Subcutaneous abdominal adipose tissue (tissue), 5 donors: ENCODE measurements around the gene BTBD6.
"Not testable (repeated sequence)": the region's sequence is repeated elsewhere in the genome, so short reads cannot be mapped to it uniquely, and the experiment has no call there.

Source experiments
- H3K27ac ChIP-seq: one replicate; pipeline ENCODE4 v1.7.0; 2013; ENCODE audit warnings: low read depth, mild to moderate bottlenecking, inconsistent platforms, low read length, moderate library complexity
- H3K27me3 ChIP-seq, 5 donors: one replicate each; pipeline ENCODE4 v1.7.0; 2013; ENCODE audit warnings: low read length in 5 of 5, inconsistent platforms in 1 of 5; ENCODE audit not compliant: control insufficient read depth in 5 of 5, insufficient read depth in 4 of 5
- H3K36me3 ChIP-seq, 5 donors: one replicate each; pipeline ENCODE4 v1.7.0; 2013; ENCODE audit warnings: low read length in 5 of 5; ENCODE audit not compliant: control insufficient read depth in 5 of 5, insufficient read depth in 5 of 5
- H3K4me1 ChIP-seq, 5 donors: one replicate each; pipeline ENCODE4 v1.7.0; 2013; ENCODE audit warnings: low read length in 5 of 5, mild to moderate bottlenecking in 3 of 5, moderate library complexity in 1 of 5; ENCODE audit not compliant: control insufficient read depth in 5 of 5, insufficient read depth in 5 of 5
- H3K4me3 ChIP-seq, 5 donors: one replicate each; pipeline ENCODE4 v1.7.0; 2013; ENCODE audit warnings: low read length in 5 of 5, low read depth in 1 of 5
- H3K9ac ChIP-seq, 5 donors: one replicate each; pipeline ENCODE4 v1.7.0; 2013; ENCODE audit warnings: low read length in 5 of 5, mild to moderate bottlenecking in 4 of 5, moderate library complexity in 3 of 5
- H3K9me3 ChIP-seq, 5 donors: one replicate each; pipeline ENCODE4 v1.7.0; 2013; ENCODE audit warnings: low read length in 5 of 5; ENCODE audit not compliant: control insufficient read depth in 5 of 5
- donor health status: healthy.
- donor health status: healthy.
- donor health status: healthy.
- donor health status: healthy.
- donor health status: healthy.

Gene BTBD6

GRCh38 chr14:105287249-105288102, 39.1 kb downstream of the BTBD6 start:
- Histone ChIP-seq H3K4me3 (no peak overlapping the region), H3K36me3 (peaks cover 0 to 6% (median 0%) of the 10 kb centered on the region in 5 donors), H3K27me3 (no peaks in the 10 kb centered on the region), H3K4me1 (peaks cover under 1 to 54% (median 34%) of the 10 kb centered on the region in 5 donors), H3K27ac (no peak overlapping the region), H3K9ac (peak overlapping the region in 1 of 5 donors; percentile 43), H3K9me3 (no peaks in the 10 kb centered on the region)

GRCh38 chr14:105288936-105289335, 40.6 kb downstream of the BTBD6 start:
- not testable (repeated sequence) for H3K27me3 ChIP-seq, H3K36me3 ChIP-seq, H3K4me3 ChIP-seq, H3K9me3 ChIP-seq, H3K9ac ChIP-seq, H3K27ac ChIP-seq
- peaks cover 3 to 65% (median 49%) of the 10 kb centered on the region in 5 donors for H3K4me1 ChIP-seq

- H3K4me1 ChIP-seq: peaks cover 5 to 59% (median 43%) of the 10 kb centered on the region in 5 donors
- H3K9ac ChIP-seq: no peak overlapping the region
- peaks cover 0 to 3% (median 0%) of the 10 kb centered on the region in 5 donors for H3K36me3 ChIP-seq
- no peaks in the 10 kb centered on the region for H3K9me3 ChIP-seq
- no peak overlapping the region for H3K4me3 ChIP-seq
- H3K27ac ChIP-seq: no peak overlapping the region
- H3K27me3 ChIP-seq: no peaks in the 10 kb centered on the region
Observed at GRCh38 chr14:105290621-105291346, 42.5 kb downstream of the BTBD6 start.

GRCh38 chr14:105292826-105293711, 44.7 kb downstream of the BTBD6 start:
- peak overlapping the region in 3 of 5 donors; percentile 35 to 66 (median 62) for H3K9ac ChIP-seq
- no peaks in the 10 kb centered on the region for H3K27me3 ChIP-seq
- peaks cover 5 to 37% (median 27%) of the 10 kb centered on the region in 5 donors for H3K4me1 ChIP-seq
- H3K36me3 ChIP-seq: no peaks in the 10 kb centered on the region
- H3K27ac ChIP-seq: no peak overlapping the region
- peak overlapping the region in 3 of 5 donors; percentile 17 to 48 (median 28) for H3K4me3 ChIP-seq
- no peaks in the 10 kb centered on the region for H3K9me3 ChIP-seq

- Histone ChIP-seq H3K9me3 (no peaks in the 10 kb centered on the region), H3K4me1 (peaks cover 5 to 42% (median 29%) of the 10 kb centered on the region in 5 donors), H3K36me3 (no peaks in the 10 kb centered on the region), H3K4me3 (no peak overlapping the region), H3K27me3 (no peaks in the 10 kb centered on the region), H3K27ac (no peak overlapping the region), H3K9ac (peak overlapping the region in 4 of 5 donors; percentile 14 to 45 (median 40))
Observed at GRCh38 chr14:105294142-105294597, 45.8 kb downstream of the BTBD6 start.

GRCh38 chr14:105297311-105297710, 49.0 kb downstream of the BTBD6 start:
- not testable (repeated sequence) for H3K9me3 ChIP-seq, H3K4me3 ChIP-seq, H3K9ac ChIP-seq, H3K36me3 ChIP-seq, H3K27me3 ChIP-seq, H3K27ac ChIP-seq
- H3K4me1 ChIP-seq: peaks cover 8 to 44% (median 42%) of the 10 kb centered on the region in 5 donors

- Histone ChIP-seq H3K27me3 (no peaks in the 10 kb centered on the region), H3K9me3 (no peaks in the 10 kb centered on the region), H3K4me3 (peak overlapping the region; percentile 68 to 90 (median 80)), H3K9ac (peak overlapping the region; percentile 63 to 90 (median 86)), H3K36me3 (no peaks in the 10 kb centered on the region), H3K27ac (peak overlapping the region; percentile 62), H3K4me1 (peaks cover 3 to 21% (median 19%) of the 10 kb centered on the region in 5 donors)
Observed at GRCh38 chr14:105299654-105300541, 51.6 kb downstream of the BTBD6 start.
